SK-N-SH (cell line): Measurements from ENCODE around the gene PYGO2. TPM values are rescaled to one million over a fixed set of nuclear protein-coding genes. Genes with fewer than 3 reads are reported as not detected.

ENCODE experiments used
- CTCF ChIA-PET: fragments of 300-600, 350-600 bp; formaldehyde crosslinking; extraction: SDS; loops from one replicate; lab custom pipeline; 2021; lab: Yijun Ruan, JAX
- POLR2A ChIA-PET: fragments of 350-600 bp; sonication (Branson Sonifier 250); formaldehyde crosslinking; extraction: SDS; loops from one replicate; lab custom pipeline; 2020; ENCODE audit warnings: antibody characterized with exemption, inconsistent platforms; lab: Yijun Ruan, JAX
- DNase-seq: peaks from one replicate; pipeline ENCODE4 v3.0.0; 2012
- H2AFZ ChIP-seq: fragments of 200-600 bp; sonication (generic); 2 replicates; pipeline ENCODE4 v1.8.1; 2016; ENCODE audit warnings: antibody characterized with exemption, mild to moderate bottlenecking, low read depth
- H3F3A ChIP-seq: fragments of 200-600 bp; sonication (generic); replicated peaks from 2 replicates; pipeline ENCODE3; 2016; ENCODE audit warnings: antibody characterized with exemption, mild to moderate bottlenecking; ENCODE audit not compliant: insufficient read depth
- H3K27ac ChIP-seq, 2 experiments: fragments of 200-500 bp in 1 of 2; fragments of 200-600 bp in 1 of 2; sonication (Bioruptor generic) in 1 of 2; sonication (generic), shearing (Covaris generic) in 1 of 2; 2 replicates each; pipeline versions ENCODE4 v1.5.1 to v1.6.1; 2014 to 2016; ENCODE audit warnings: low read depth in 2 of 2, inconsistent platforms in 1 of 2, low read length in 1 of 2, mild to moderate bottlenecking in 1 of 2, mixed read lengths in 1 of 2
- H3K27me3 ChIP-seq: fragments of 200-600 bp; sonication (generic), shearing (Covaris generic); 2 replicates; pipeline ENCODE4 v1.6.1; 2016; ENCODE audit warnings: mixed run types; ENCODE audit not compliant: insufficient read depth
- H3K36me3 ChIP-seq, 2 experiments: fragments of 200-500 bp in 1 of 2; fragments of 200-600 bp in 1 of 2; sonication (Bioruptor generic) in 1 of 2; sonication (generic) in 1 of 2; replicated peaks in 1 of 2; 2 replicates each; pipeline versions ENCODE3 to v1.5.1; 2014 to 2016; ENCODE audit warnings: low read length in 1 of 2, mild to moderate bottlenecking in 1 of 2; ENCODE audit not compliant: insufficient read depth in 2 of 2, control insufficient read depth in 1 of 2
- H3K4me1 ChIP-seq, 2 experiments: fragments of 200-500 bp in 1 of 2; fragments of 200-600 bp in 1 of 2; sonication (Bioruptor generic) in 1 of 2; sonication (generic), shearing (Covaris generic) in 1 of 2; 2 replicates each; pipeline versions ENCODE4 v1.5.1 to v1.6.1; 2014 to 2016; ENCODE audit warnings: low read depth in 1 of 2, low read length in 1 of 2, mixed run types in 1 of 2; ENCODE audit not compliant: insufficient read depth in 2 of 2, control insufficient read depth in 1 of 2
- H3K4me2 ChIP-seq: fragments of 200-600 bp; sonication (generic), shearing (Covaris generic); 2 replicates; pipeline ENCODE4 v1.6.1; 2017; ENCODE audit warnings: mixed run types
- H3K4me3 ChIP-seq, 2 experiments: fragments of 200-500 bp in 1 of 2; fragments of 200-600 bp in 1 of 2; sonication (Bioruptor generic) in 1 of 2; sonication (generic), shearing (Covaris generic) in 1 of 2; 2 replicates each; pipeline versions ENCODE4 v1.5.1 to v1.8.1; 2014 to 2016; ENCODE audit warnings: low read depth in 2 of 2, inconsistent platforms in 1 of 2, low read length in 1 of 2, mild to moderate bottlenecking in 1 of 2, mixed read lengths in 1 of 2, moderate library complexity in 1 of 2
- H3K79me2 ChIP-seq: fragments of 200-600 bp; sonication (generic); 2 replicates; pipeline ENCODE4 v1.8.1; 2017; ENCODE audit warnings: mild to moderate bottlenecking; ENCODE audit not compliant: insufficient read depth
- H3K9ac ChIP-seq: fragments of 200-600 bp; sonication (generic); 2 replicates; pipeline ENCODE4 v1.6.1; 2017; ENCODE audit warnings: mixed run types
- H3K9me2 ChIP-seq: fragments of 200-600 bp; sonication (generic); 2 replicates; pipeline ENCODE4 v1.6.1; 2017; ENCODE audit warnings: mixed run types
- H3K9me3 ChIP-seq: fragments of 200-600 bp; sonication (generic); 2 replicates; pipeline ENCODE4 v1.6.1; 2017; ENCODE audit warnings: mixed run types, mild to moderate bottlenecking, moderate library complexity
- H4K20me1 ChIP-seq: fragments of 200-600 bp; sonication (generic); 2 replicates; pipeline ENCODE4 v1.6.1; 2017; ENCODE audit warnings: mild to moderate bottlenecking, mixed run types; ENCODE audit not compliant: insufficient read depth
- CHD2 ChIP-seq: fragments of 150-350 bp; IDR thresholded peaks from 2 replicates; pipeline ENCODE4 v1.6.1; 2018; ENCODE audit warnings: low read length; ENCODE audit not compliant: partially characterized antibody
- CTCF ChIP-seq: fragments of 200-600 bp; sonication (generic); IDR thresholded peaks from 2 replicates; pipeline ENCODE4 v1.6.1; 2017; ENCODE audit warnings: antibody characterized with exemption, mild to moderate bottlenecking, moderate library complexity
- ELF1 ChIP-seq: IDR thresholded peaks from 2 replicates; pipeline ENCODE4 v1.4.0; 2012
- EP300 ChIP-seq, 2 experiments: IDR thresholded peaks; 2 replicates each; pipeline versions ENCODE4 v1.4.0 to v1.6.1; 2012; ENCODE audit warnings: borderline replicate concordance in 1 of 2, low read depth in 1 of 2, low read length in 1 of 2
- FOXJ3 ChIP-seq: sonication (generic); formaldehyde crosslinking; IDR thresholded peaks from 2 replicates; pipeline ENCODE4 v1.5.1; 2020; ENCODE audit warnings: mild to moderate bottlenecking, missing genetic modification reagents
- GATA2 ChIP-seq: sonication (generic); formaldehyde crosslinking; IDR thresholded peaks from 2 replicates; pipeline ENCODE4 v1.5.0; 2020; ENCODE audit warnings: mild to moderate bottlenecking, missing genetic modification reagents
- MAX ChIP-seq: IDR thresholded peaks from 2 replicates; pipeline ENCODE4 v1.4.0; 2012; ENCODE audit warnings: low read depth
- MEF2A ChIP-seq: IDR thresholded peaks from 2 replicates; pipeline ENCODE4 v1.4.0; 2012; ENCODE audit warnings: low read depth, borderline replicate concordance
- MXI1 ChIP-seq: IDR thresholded peaks from 2 replicates; pipeline ENCODE4 v1.6.1; 2012; ENCODE audit warnings: mild to moderate bottlenecking, low read depth, low read length, improper control_type of control experiment
- NRF1 ChIP-seq: IDR thresholded peaks from 2 replicates; pipeline ENCODE4 v1.6.1; 2012; ENCODE audit warnings: low read depth, mild to moderate bottlenecking, low read length
- PBX3 ChIP-seq: IDR thresholded peaks from 2 replicates; pipeline ENCODE4; 2012
- POLR2AphosphoS5 ChIP-seq: IDR thresholded peaks from 2 replicates; pipeline ENCODE4 v1.6.1; 2012; ENCODE audit warnings: low read depth, low read length
- RAD21 ChIP-seq: IDR thresholded peaks from 2 replicates; pipeline ENCODE4 v1.6.1; 2012; ENCODE audit warnings: mild to moderate bottlenecking, low read length
- REST ChIP-seq: IDR thresholded peaks from 2 replicates; pipeline ENCODE4 v1.6.1; 2012; ENCODE audit warnings: mild to moderate bottlenecking, low read depth, low read length, moderate library complexity
- RFX5 ChIP-seq: IDR thresholded peaks from 2 replicates; pipeline ENCODE4 v1.6.1; 2012; ENCODE audit warnings: mild to moderate bottlenecking, improper control_type of control experiment, low read length
- SIN3A ChIP-seq: IDR thresholded peaks from 2 replicates; pipeline ENCODE4 v1.6.1; 2012; ENCODE audit warnings: low read depth, mild to moderate bottlenecking, low read length, moderate library complexity, borderline replicate concordance
- TEAD4 ChIP-seq: IDR thresholded peaks from 2 replicates; pipeline ENCODE4 v1.4.0; 2012; ENCODE audit warnings: mild to moderate bottlenecking, borderline replicate concordance; ENCODE audit not compliant: insufficient read depth
- YY1 ChIP-seq: IDR thresholded peaks from 2 replicates; pipeline ENCODE4 v1.4.0; 2012; ENCODE audit warnings: low read depth, mild to moderate bottlenecking
- ZBTB33 ChIP-seq: IDR thresholded peaks from 2 replicates; pipeline ENCODE4 v1.4.0; 2012; ENCODE audit warnings: low read depth, borderline replicate concordance
- WGBS: methylation state at CpG from one replicate; pipeline ENCODE4 v1.1.6; 2017; ENCODE audit warnings: low lambda C conversion rate; 5-methylcytosine and 5-hydroxymethylcytosine counted together
- polyA plus RNA-seq, 3 experiments: library from polyadenylated mRNA; depleted of rRNA; stranded (reverse); fragments of >200 nt; gene quantifications; 2 replicates each; pipeline ENCODE4 v1.2.3, GENCODE V29; 2012

The PYGO2 gene
- polyA plus RNA-seq, 1 of the 3 experiments (the other 2 are of a cell fraction): 23.3 TPM

GRCh38 chr1:155011004-155011416 is 49.4 kb upstream of the PYGO2 start (continued):
- no peak for TF ChIP-seq ZBTB33
- TF ChIP-seq ELF1: no peak
- TF ChIP-seq YY1: no peak
- TF ChIP-seq GATA2: no peak
- no peak for TF ChIP-seq POLR2AphosphoS5
- no peak for TF ChIP-seq SIN3A
- TF ChIP-seq CTCF: no peak
- TF ChIP-seq, all 33 proteins: peak for 0

- H3F3A ChIP-seq: no peaks in the 10 kb centered on the region
- no peak overlapping the region for H2AFZ ChIP-seq
- 85% methylated on average over 11 of the region's 11 CpGs for WGBS
- POLR2A ChIA-PET: interaction anchor here (1.4 kb wide), 1 partner anchor 12 kb away, joined by 4 read pairs; no protein-coding TSS in a partner anchor
- H3K79me2 ChIP-seq: peaks cover 6% of the 10 kb centered on the region
- no peak overlapping the region for H3K4me3 ChIP-seq
- peaks cover 0 to 14% of the 10 kb centered on the region in 2 experiments; a peak in 2 of 4 replicates for H3K4me1 ChIP-seq
- no peak overlapping the region for H3K9ac ChIP-seq
- H3K9me3 ChIP-seq: no peaks in the 10 kb centered on the region
- peaks cover 3% of the 10 kb centered on the region; the same call in 1 of the 2 replicates for H4K20me1 ChIP-seq
- H3K27ac ChIP-seq: no peak overlapping the region
- TF ChIP-seq RAD21: no peak
- TF ChIP-seq MAX: no peak
- TF ChIP-seq GATA2: no peak
- TF ChIP-seq CHD2: no peak
- no peak for TF ChIP-seq ELF1
- no peak for TF ChIP-seq TEAD4
- no peak for TF ChIP-seq RFX5
- TF ChIP-seq PBX3: no peak
- TF ChIP-seq MEF2A: no peak
- no peak for TF ChIP-seq NRF1
- no peak for TF ChIP-seq MXI1
- no peak for TF ChIP-seq ZBTB33
- no peak for TF ChIP-seq FOXJ3 (CRISPR knock-in tag)
- TF ChIP-seq REST: no peak
- no peak for TF ChIP-seq EP300 (IDR thresholded peaks at IDR 0.05; ENCODE audit: borderline replicate concordance in 1 of 2, low read depth in 1 of 2, low read length in 1 of 2)
- TF ChIP-seq, all 33 proteins: peak for 0
- Histone ChIP-seq H3K4me2 (no peak overlapping the region), H3K36me3 (peaks cover 0 to 18% of the 10 kb centered on the region in 2 experiments), H3K27me3 (no peaks in the 10 kb centered on the region), H3K9me2 (no peaks in the 10 kb centered on the region)
- CTCF ChIA-PET: interaction anchor here (0.8 to 9.3 kb wide), 7 partner anchors 10 to 164 kb away, joined by 3 to 149 read pairs (median 4); partner anchors contain the start of genes ADAM15, PYGO2 and ZBTB7B
- DNase-seq: no peak
Measured at GRCh38 chr1:155010211-155010918, 48.8 kb upstream of the PYGO2 start.
